Skeletal muscle cell (primary cell): ENCODE measurements around the gene POLR2I.
"Not testable (repeated sequence)": the region's sequence is repeated elsewhere in the genome, so short reads cannot be mapped to it uniquely, and the experiment has no call there.

ENCODE experiments used
- DNase-seq: peaks from one replicate; pipeline ENCODE4 v3.0.0-alpha.2; 2010; ENCODE audit warnings: low read depth
- H3K4me3 ChIP-seq: 2 replicates; pipeline ENCODE4 v1.5.1; 2011; ENCODE audit warnings: low read depth, mild to moderate bottlenecking, control low read depth, low read length, moderate library complexity

The POLR2I gene

DNA sequence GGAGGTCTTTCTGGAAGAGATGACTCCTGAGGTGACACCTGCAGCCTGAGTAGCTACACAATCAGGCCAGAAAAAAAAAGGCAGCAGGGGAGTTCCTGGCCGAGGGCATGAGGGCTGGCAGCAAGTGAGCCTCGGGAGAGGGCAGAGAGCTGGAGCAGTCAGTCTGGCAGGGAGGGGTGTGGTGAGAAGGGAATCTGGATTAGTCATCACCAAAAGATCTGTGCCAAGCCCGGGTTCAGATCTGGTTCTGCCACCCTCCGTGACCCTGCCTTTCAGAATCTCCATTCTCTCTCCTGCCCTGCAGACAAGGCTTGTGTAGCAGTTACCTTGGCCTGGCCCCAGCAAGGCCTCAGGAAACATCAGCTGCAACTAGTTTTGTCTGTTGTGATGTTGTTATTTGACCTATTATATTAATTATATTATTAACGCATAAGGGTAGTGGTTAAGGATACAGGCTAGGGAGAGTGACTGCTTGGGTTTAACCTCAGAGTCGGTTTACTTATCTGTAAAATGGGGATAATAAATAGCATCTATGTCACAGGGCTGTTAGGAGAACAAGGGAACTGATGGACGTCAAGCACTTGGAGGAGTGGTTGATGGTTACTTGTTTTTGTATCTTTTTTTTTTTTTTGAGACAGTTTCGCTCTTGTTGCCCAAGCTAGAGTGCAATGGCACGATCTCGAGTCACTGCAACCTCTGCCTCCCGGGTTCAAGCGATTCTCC is 22.4 kb upstream of the POLR2I start:
- no peak for DNase-seq
- H3K4me3 ChIP-seq = no peak overlapping the region

DNA sequence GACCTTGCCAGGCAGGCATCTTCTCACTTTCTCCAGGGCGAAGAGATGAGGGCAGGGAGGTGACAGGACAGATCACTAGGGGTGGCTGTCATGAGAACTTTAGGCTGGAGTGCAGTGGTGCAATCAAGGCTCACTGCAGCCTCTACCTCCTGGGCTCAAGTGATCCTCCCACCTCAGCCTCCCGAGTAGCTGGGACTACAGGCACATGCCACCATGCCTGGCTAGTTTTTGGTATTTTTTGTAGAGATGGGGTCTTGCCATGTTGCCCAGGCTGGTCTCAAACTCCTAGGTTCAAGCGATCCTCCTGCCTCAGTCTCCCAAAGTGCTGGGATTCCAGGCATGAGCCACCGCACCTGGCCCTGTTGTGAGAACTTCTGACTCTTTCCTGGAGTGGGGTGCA is 20.2 kb upstream of the POLR2I start:
- not testable (repeated sequence) for DNase-seq, H3K4me3 ChIP-seq

DNA sequence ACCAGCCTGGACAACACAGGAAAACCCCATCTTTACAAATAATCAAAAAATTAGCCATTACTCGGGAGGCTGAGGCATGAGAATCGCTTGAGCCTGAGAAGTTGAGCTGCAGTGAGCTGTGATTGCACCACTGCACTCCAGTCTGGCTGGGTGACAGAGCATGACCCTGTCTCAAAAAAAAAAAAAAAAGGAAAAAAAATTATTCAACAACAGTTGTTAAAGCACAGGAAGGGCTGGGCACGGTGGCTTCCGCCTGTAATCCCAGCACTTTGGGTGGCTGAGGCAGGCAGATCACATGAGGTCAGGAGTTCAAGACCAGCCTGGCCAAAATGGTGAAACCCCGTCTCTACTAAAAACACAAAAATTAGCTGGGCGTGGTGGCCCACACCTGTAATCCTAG is 16.5 kb upstream of the POLR2I start:
- not testable (repeated sequence) for DNase-seq, H3K4me3 ChIP-seq

GRCh38 chr19:36128392-36128736 is 13.7 kb upstream of the POLR2I start:
- DNase-seq = no peak
- H3K4me3 ChIP-seq = peak overlapping the region; percentile 57

- no peak overlapping the region for H3K4me3 ChIP-seq
- DNase-seq = no peak
Measured at GRCh38 chr19:36125557-36125956, 10.9 kb upstream of the POLR2I start.

- no peak for DNase-seq
- H3K4me3 ChIP-seq = no peak overlapping the region
Measured at GRCh38 chr19:36121486-36122124, 6.9 kb upstream of the POLR2I start.

GRCh38 chr19:36120984-36121358 is 6.3 kb upstream of the POLR2I start:
- DNase-seq = no peak
- no peak overlapping the region for H3K4me3 ChIP-seq

DNA sequence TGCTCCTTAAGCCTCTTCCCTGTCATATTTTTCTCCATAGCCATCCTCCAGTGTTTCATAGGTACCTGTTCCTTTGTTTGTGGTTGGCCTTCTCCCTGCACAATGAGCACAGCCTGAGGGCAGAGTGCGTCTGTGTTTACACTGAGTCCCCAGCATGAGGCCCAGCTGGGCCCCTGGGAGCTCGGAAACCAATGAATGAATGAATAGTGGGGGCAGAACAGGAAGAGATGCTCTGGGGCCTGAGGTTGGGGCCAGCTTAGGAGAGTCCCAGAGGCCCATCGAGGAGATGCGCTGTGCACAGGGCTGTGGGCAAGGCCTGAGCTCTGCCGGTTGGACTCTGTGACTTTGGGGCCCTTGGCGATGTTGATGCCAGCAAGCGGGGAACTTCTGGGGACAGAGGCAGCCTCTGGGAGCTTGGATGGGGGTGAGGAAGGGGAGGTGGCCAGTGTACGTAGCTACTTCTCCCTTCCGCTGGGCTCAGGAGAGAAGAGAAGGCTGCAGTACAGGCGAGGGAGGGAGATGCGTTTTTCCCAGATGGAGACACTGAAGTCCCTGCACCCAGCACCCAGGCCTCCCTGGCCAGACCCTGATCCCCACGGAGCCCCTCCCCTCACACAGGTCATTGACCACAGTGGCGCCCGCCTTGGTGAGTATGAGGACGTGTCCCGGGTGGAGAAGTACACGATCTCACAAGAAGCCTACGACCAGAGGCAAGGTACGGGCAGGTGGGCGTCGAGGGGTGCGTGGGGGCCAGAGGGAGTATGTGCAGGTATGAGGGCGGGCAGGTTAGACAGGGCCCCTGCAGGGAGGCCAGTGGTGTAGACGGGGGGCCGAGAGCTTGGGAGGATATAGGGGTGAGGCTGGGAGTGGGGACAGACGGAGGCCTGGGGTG is 5.7 kb upstream of the POLR2I start:
- no peak for DNase-seq
- no peak overlapping the region for H3K4me3 ChIP-seq

- H3K4me3 ChIP-seq = peak overlapping the region; percentile 90
- DNase-seq = no peak
Measured at GRCh38 chr19:36116344-36116637, 1.6 kb upstream of the POLR2I start.

GRCh38 chr19:36115453-36116343 is 1.0 kb upstream of the POLR2I start, which contains the start of gene TBCB:
TSS of gene TBCB (plus strand) at chr19:36115468. CDS start at chr19:36115561, 93 bp downstream.
- no peak for DNase-seq
- peak within 1 kb of the TSS; percentile 90 for H3K4me3 ChIP-seq

DNA sequence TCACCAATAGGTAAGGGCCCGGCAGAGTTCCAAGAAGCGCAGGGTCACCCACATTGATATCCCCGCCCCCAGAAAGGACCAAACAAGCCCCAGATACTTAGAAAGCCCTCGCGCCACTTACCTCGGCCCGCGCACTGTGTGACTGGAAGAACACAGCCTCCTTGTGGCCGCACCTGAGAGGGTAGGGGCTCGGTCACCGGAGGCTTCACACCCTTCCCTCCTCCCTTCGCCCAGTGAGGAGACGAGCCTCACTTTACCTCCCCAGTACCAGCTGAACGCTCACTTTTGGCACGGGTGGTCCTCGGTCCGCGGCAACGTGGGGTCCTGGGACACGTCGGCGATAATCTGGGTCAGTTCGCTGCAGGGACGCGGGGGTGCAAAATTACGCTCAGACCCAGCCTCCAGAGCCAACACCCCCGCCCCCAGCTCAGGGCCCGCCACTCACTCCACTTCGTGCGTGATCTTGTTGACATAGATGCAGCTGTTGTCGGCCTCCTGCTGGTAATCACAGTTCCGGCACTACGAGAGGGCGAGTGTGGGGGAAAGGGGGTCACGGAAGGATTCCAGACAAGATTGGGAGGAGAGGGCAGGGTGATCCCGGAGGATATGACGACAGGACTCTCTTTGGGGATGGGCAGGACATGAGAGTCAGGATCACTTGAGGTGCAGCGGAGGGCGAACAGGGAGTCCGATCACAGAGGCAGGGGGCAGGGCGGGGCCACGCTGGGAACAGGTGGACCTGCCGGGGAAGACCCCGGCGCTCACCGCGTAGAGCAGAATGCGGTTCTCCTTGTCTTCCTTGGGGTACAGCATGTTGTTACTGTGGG is 568 bp downstream of the POLR2I start:
- no peak for DNase-seq

DNA sequence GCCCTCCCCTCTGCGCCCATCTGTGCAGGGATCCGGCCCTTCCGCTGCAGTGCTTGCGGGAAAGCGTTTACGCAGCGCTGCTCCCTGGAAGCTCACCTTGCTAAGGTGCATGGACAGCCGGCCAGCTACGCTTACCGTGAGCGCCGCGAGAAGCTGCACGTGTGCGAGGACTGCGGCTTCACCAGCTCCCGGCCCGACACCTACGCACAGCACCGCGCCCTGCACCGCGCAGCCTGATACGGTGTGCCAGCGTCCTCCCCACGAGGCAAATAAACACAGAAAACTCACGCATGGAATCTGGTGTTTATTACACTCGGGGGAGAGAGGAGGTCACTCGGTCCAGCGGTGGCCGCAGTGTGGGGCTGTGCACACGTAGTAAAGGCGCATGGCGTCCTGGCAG is 1.2 kb downstream of the POLR2I start:
- DNase-seq = no peak
- peak overlapping the region; percentile 90 for H3K4me3 ChIP-seq

More for the DNA sequence above, 568 bp downstream of the POLR2I start:
- peak overlapping the region; percentile 90 for H3K4me3 ChIP-seq

DNA sequence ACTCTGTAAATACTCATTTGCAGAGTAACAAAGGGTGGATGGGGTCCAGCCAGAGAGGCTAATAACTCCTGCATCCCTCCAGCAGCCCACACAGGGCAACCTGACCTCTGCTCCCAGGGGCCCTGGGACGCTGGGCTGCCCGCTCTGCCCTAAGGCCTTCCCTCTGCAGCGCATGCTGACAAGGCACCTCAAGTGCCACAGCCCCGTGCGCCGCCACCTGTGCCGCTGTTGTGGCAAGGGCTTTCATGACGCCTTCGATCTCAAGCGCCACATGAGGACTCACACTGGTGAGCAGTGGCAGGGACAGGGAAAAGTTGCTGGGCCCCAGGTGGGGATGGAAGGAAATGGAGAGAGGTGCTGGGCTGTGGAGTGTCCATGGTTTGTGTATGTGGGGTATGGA is 2.0 kb downstream of the POLR2I start:
- no peak for DNase-seq
- H3K4me3 ChIP-seq = no peak overlapping the region

DNA sequence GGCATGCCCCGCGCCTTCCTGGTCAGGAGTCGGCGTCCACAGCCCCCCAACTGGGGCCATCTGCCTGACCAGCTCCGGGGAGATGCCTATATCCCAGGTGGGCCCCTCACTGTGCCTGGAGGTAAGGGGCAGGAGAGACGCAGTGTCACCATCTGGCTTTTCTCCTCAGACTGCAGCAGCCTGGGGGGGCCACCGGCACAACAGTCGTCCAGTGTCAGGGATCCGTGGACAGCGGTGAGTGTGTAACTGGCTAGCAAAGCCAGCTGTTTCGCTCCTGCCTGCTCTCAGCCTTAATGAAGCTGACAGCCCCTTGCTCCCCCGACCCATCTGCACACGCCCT is 3.5 kb downstream of the POLR2I start:
- DNase-seq = no peak
- no peak overlapping the region for H3K4me3 ChIP-seq

DNA sequence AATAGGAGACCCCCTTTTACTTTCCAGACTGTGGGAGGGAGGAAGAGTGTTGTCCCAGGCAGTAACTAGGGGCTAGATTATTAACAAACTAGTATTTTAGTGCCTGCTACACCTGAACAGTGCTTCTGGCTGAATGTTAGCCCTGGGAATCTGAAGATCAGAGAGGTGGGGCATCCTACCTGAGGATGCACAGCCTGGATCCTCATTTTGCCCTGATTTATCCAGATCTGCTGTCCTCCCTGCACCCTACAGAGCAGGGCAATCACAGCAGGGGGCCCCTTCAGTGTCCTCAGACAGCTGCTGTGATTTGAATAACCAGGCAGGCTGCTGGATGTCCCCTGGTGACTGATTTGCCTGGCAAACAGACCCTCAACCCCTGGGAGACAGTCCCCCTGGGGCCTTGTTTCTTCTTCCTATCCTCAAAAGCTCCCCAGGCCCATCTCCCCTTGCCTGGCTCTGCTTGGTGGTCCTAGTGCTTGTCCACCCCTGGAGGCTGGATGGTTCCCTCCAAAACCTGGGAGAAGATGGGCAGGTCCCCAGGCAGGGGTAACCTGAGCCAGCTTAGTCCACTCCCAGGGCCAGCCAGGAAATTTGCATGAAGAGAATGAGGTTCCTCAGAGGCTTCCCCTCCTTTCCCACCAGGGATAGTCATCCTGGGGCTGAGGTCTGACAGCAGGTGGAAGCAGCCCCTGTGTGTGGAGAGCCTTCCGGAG is 4.0 kb downstream of the POLR2I start, which contains the start of gene OVOL3:
OVOL3 (plus strand) TSS at position 657 of the 713 bp plus-strand sequence. CDS start 60 bp downstream, outside the sequence.
- DNase-seq = no peak
- no peak within 1 kb of the TSS for H3K4me3 ChIP-seq

DNA sequence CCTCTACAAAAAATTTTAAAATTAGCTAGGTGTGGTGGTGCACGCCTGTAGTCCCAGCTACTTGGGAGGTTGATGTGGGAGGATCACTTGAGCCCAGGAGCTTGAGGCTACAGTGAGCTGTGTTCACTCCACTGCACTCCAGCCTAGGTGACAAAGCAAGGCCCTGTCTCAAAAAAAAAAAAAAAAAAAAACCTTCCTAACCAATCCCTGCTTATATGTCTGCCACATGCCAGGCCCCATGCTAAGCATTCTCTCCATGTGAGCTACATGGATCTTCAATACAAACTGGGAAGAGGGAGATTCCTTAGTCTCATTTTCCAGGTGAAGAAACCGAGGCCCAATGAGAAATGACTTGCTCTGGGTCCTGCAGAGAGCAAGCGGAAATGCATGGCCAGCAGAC is 6.0 kb downstream of the POLR2I start:
- H3K4me3 ChIP-seq = no peak overlapping the region

DNA sequence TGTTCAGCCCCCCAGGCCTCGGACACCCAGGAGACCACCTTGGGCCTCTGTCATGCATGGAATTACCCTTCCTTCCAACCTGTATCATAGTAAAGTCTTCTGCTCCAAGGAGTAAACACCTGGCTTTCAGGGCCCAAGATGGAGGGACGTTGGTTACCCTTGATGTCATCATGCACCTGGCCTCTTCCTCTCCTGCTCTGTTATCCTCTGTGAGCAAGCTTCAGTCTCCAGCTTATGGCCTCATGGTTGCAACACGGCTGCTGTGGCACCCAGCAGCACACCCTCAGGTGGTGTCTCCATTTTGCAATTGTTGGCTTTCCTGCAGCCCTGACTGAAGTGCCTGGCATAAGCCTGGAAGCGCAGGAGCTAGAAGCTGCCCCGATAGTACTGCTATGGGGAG is 7.7 kb downstream of the POLR2I start:
- H3K4me3 ChIP-seq = no peak overlapping the region
- no peak for DNase-seq

More for the DNA sequence above, 6.0 kb downstream of the POLR2I start:
- DNase-seq = no peak

GRCh38 chr19:36106441-36106840 is 8.2 kb downstream of the POLR2I start:
- DNase-seq = no peak

More at GRCh38 chr19:36106441-36106840, 8.2 kb downstream of the POLR2I start:
- no peak overlapping the region for H3K4me3 ChIP-seq
